Tibial nerve (tissue), 4 donors: Measurements from ENCODE around the gene ZNF879. TPM values are rescaled to one million over a fixed set of nuclear protein-coding genes. Genes with fewer than 3 reads are reported as not detected.

Source experiments
- DNase-seq, 2 donors: peaks; one replicate each; pipeline ENCODE4 v3.0.0-alpha.2; 2019; ENCODE audit warnings: low spot score in 2 of 2
- H3K27ac ChIP-seq, 4 donors: fragments of 200-600 bp; sonication (generic) in 3 of 4; one replicate each; pipeline ENCODE4 v1.5.1; 2017 to 2019; ENCODE audit warnings: mild to moderate bottlenecking in 1 of 4
- H3K27me3 ChIP-seq, 2 donors: fragments of 200-600 bp; sonication (generic) in 1 of 2; one replicate each; pipeline versions ENCODE4 v1.5.1 to v1.6.0; 2017 to 2019
- H3K36me3 ChIP-seq, 3 donors: fragments of 200-600 bp; sonication (generic); one replicate each; pipeline ENCODE4 v1.5.1; 2018 to 2019
- H3K4me1 ChIP-seq, 4 donors: fragments of 200-600 bp; sonication (generic) in 3 of 4; one replicate each; pipeline ENCODE4 v1.5.1; 2017 to 2019
- H3K4me3 ChIP-seq, 4 donors: fragments of 200-600 bp; sonication (generic) in 3 of 4; one replicate each; pipeline ENCODE4 v1.5.1; 2017 to 2019; ENCODE audit warnings: mild to moderate bottlenecking in 1 of 4, moderate library complexity in 1 of 4
- H3K9me3 ChIP-seq, 4 donors: fragments of 200-600 bp; sonication (generic) in 3 of 4; one replicate each; pipeline ENCODE4 v1.5.1; 2017 to 2019
- CTCF ChIP-seq, 5 experiments: fragments of 200-600 bp in 3 of 5; fragments of 450-650 bp in 2 of 5; sonication (generic) in 3 of 5; IDR thresholded peaks; one replicate each; pipeline ENCODE4 v1.5.1; 2016 to 2019; ENCODE audit warnings: antibody characterized with exemption in 5 of 5, mild to moderate bottlenecking in 3 of 5, moderate library complexity in 2 of 5
- EP300 ChIP-seq, 2 donors: sonication (generic); formaldehyde crosslinking; IDR thresholded peaks; one replicate each; pipeline ENCODE4 v1.6.1; 2017; ENCODE audit warnings: antibody characterized with exemption in 2 of 2, mild to moderate bottlenecking in 1 of 2
- POLR2A ChIP-seq, 2 donors: fragments of 450-650 bp; IDR thresholded peaks; one replicate each; pipeline ENCODE4 v1.6.1; 2017; ENCODE audit warnings: antibody characterized with exemption in 2 of 2, mild to moderate bottlenecking in 2 of 2, moderate library complexity in 2 of 2
- whole genome bisulfite sequencing, 2 donors: methylation state at CpG; one replicate each; pipeline ENCODE4 v1.1.5; 2018; 5-methylcytosine and 5-hydroxymethylcytosine counted together
- total RNA-seq, 4 donors: library from RNA; depleted of rRNA; stranded (reverse); fragments of >200 nt; gene quantifications; one replicate each; pipeline ENCODE4 v1.1.0, GENCODE V29; 2016

The ZNF879 gene
- total RNA-seq, 4 donors from 2014 or later, result 1.8 to 11.2 (median 4.5) TPM

- Histone ChIP-seq H3K36me3 (peaks cover 0 to 26% (median 0%) of the 10 kb centered on the region in 3 donors), H3K4me1 (peaks cover 0 to 6% (median 0%) of the 10 kb centered on the region in 4 donors), H3K27ac (no peak overlapping the region), H3K27me3 (peaks cover 0 to 22% of the 10 kb centered on the region in 2 donors), H3K9me3 (peaks cover 0 to 97% (median 8%) of the 10 kb centered on the region in 4 donors), H3K4me3 (no peak overlapping the region)
- 88 to 89% methylated on average over 24 to 26 of the region's 28 CpGs for WGBS, 2 donors
- TF ChIP-seq EP300 (IDR thresholded peaks at IDR 0.05), result no peak
- TF ChIP-seq CTCF (IDR thresholded peaks at IDR 0.05), result no peak
- no peak for TF ChIP-seq POLR2A (IDR thresholded peaks at IDR 0.05)
- DNase-seq, result no peak
These were observed 32.1 kb upstream of the ZNF879 start for GRCh38 chr5:178991190-178992145.

- DNase-seq, result no peak
These were observed 31.2 kb upstream of the ZNF879 start for GRCh38 chr5:178992291-178992895.

GRCh38 chr5:178993236-178993765 is 30.3 kb upstream of the ZNF879 start:
- TF ChIP-seq POLR2A (IDR thresholded peaks at IDR 0.05) (no peak), EP300 (IDR thresholded peaks at IDR 0.05) (no peak), CTCF (IDR thresholded peaks at IDR 0.05) (no peak)
- DNase-seq, result no peak
- 70 to 75% methylated on average over 20 of the region's 20 CpGs for WGBS, 2 donors
- H3K27me3 ChIP-seq, result peaks cover 0 to 25% of the 10 kb centered on the region in 2 donors
- H3K4me1 ChIP-seq, result peaks cover 0 to 6% (median 0%) of the 10 kb centered on the region in 4 donors
- H3K4me3 ChIP-seq, result no peak overlapping the region
- H3K27ac ChIP-seq, result no peak overlapping the region
- peaks cover 0 to 84% (median 4%) of the 10 kb centered on the region in 4 donors for H3K9me3 ChIP-seq
- H3K36me3 ChIP-seq, result peaks cover 0 to 20% (median 0%) of the 10 kb centered on the region in 3 donors

More at GRCh38 chr5:178992291-178992895, 31.2 kb upstream of the ZNF879 start:
- TF ChIP-seq CTCF (IDR thresholded peaks at IDR 0.05) (no peak), POLR2A (IDR thresholded peaks at IDR 0.05) (no peak), EP300 (IDR thresholded peaks at IDR 0.05) (no peak)
- peaks cover 0 to 6% (median 0%) of the 10 kb centered on the region in 4 donors for H3K4me1 ChIP-seq
- H3K36me3 ChIP-seq, result peaks cover 0 to 20% (median 0%) of the 10 kb centered on the region in 3 donors
- peaks cover 0 to 25% of the 10 kb centered on the region in 2 donors for H3K27me3 ChIP-seq
- H3K9me3 ChIP-seq, result peaks cover 0 to 90% (median 4%) of the 10 kb centered on the region in 4 donors
- WGBS, 2 donors, result 50 to 53% methylated on average over 9 of the region's 9 CpGs
- H3K4me3 ChIP-seq, result no peak overlapping the region
- no peak overlapping the region for H3K27ac ChIP-seq

- Histone ChIP-seq H3K4me1 (peaks cover 0 to 6% (median 0%) of the 10 kb centered on the region in 4 donors), H3K36me3 (peaks cover 0 to 12% (median 0%) of the 10 kb centered on the region in 3 donors), H3K4me3 (no peak overlapping the region), H3K27me3 (peaks cover 0 to 25% of the 10 kb centered on the region in 2 donors), H3K27ac (no peak overlapping the region), H3K9me3 (peaks cover 0 to 84% (median 4%) of the 10 kb centered on the region in 4 donors)
- TF ChIP-seq POLR2A (IDR thresholded peaks at IDR 0.05) (no peak), EP300 (IDR thresholded peaks at IDR 0.05) (no peak), CTCF (IDR thresholded peaks at IDR 0.05) (no peak)
- DNase-seq, result no peak
- 32% methylated on average over 31 to 43 of the region's 53 CpGs for WGBS, 2 donors
These were observed 29.5 kb upstream of the ZNF879 start for GRCh38 chr5:178993955-178994579.
